Neural progenitor cell (in vitro differentiated cells): ENCODE data around the gene LINC00237. TPM values are rescaled to one million over a fixed set of nuclear protein-coding genes. Genes with fewer than 3 reads are reported as not detected.

Experiments
- DNase-seq: peaks from one replicate; pipeline ENCODE4 v3.0.0-alpha.2; 2016; ENCODE audit warnings: low spot score
- H2AFZ ChIP-seq: fragments of 200-600 bp; sonication (generic); replicated peaks from 2 replicates; pipeline ENCODE4 v1.6.1; 2016; ENCODE audit warnings: antibody characterized with exemption
- H3F3A ChIP-seq: fragments of 200-600 bp; sonication (generic); 2 replicates; pipeline ENCODE4 v1.6.1; 2016; ENCODE audit warnings: antibody characterized with exemption, low read depth
- H3K27ac ChIP-seq: fragments of 200-600 bp; sonication (generic); 2 replicates; pipeline ENCODE4 v1.5.1; 2016; ENCODE audit warnings: mild to moderate bottlenecking
- H3K27me3 ChIP-seq: fragments of 200-600 bp; sonication (generic); 2 replicates; pipeline ENCODE4 v1.6.1; 2016; ENCODE audit warnings: mild to moderate bottlenecking, moderate library complexity
- H3K36me3 ChIP-seq: fragments of 200-600 bp; sonication (generic); 2 replicates; pipeline ENCODE4 v1.5.1; 2016
- H3K4me1 ChIP-seq: fragments of 200-600 bp; sonication (generic); 2 replicates; pipeline ENCODE4 v1.6.1; 2016; ENCODE audit warnings: mixed run types
- H3K4me2 ChIP-seq: fragments of 200-600 bp; sonication (generic); 2 replicates; pipeline ENCODE4 v1.6.1; 2016
- H3K4me3 ChIP-seq: fragments of 200-600 bp; sonication (generic); 2 replicates; pipeline ENCODE4 v1.5.1; 2016
- H3K79me2 ChIP-seq: fragments of 200-600 bp; sonication (generic); 2 replicates; pipeline ENCODE4 v1.6.1; 2016; ENCODE audit warnings: low read depth
- H3K9ac ChIP-seq: fragments of 200-600 bp; sonication (generic); 2 replicates; pipeline ENCODE4 v1.6.1; 2016
- H3K9me3 ChIP-seq: fragments of 200-600 bp; sonication (generic); 2 replicates; pipeline ENCODE4 v1.5.1; 2016; ENCODE audit warnings: low read depth
- H4K20me1 ChIP-seq: fragments of 200-600 bp; sonication (generic); 2 replicates; pipeline ENCODE4 v1.6.1; 2016; ENCODE audit warnings: low read depth
- H3K27ac Mint-ChIP-seq: 3 replicates; pipeline ENCODE4 v1.8.0; 2021; ENCODE audit warnings: mixed read lengths
- H3K27me3 Mint-ChIP-seq: 2 replicates; pipeline ENCODE4 v1.8.0; 2022; ENCODE audit warnings: low read depth, mild to moderate bottlenecking, inconsistent platforms, moderate library complexity, mixed read lengths; ENCODE audit not compliant: insufficient read depth
- H3K36me3 Mint-ChIP-seq: 3 replicates; pipeline ENCODE4 v1.8.0; 2021; ENCODE audit warnings: mixed read lengths
- H3K4me1 Mint-ChIP-seq: 3 replicates; pipeline ENCODE4 v1.8.0; 2021; ENCODE audit warnings: mixed read lengths
- H3K4me3 Mint-ChIP-seq: 3 replicates; pipeline ENCODE4 v1.8.0; 2021; ENCODE audit warnings: mild to moderate bottlenecking, moderate library complexity, mixed read lengths
- H3K9me3 Mint-ChIP-seq: 3 replicates; pipeline ENCODE4 v1.8.0; 2020; ENCODE audit warnings: mixed read lengths
- EZH2 ChIP-seq: fragments of 200-600 bp; sonication (generic); IDR thresholded peaks from 2 replicates; pipeline ENCODE4 v1.6.1; 2017; ENCODE audit warnings: antibody characterized with exemption, mild to moderate bottlenecking, moderate library complexity
- EZH2phosphoT487 ChIP-seq: fragments of 200-600 bp; sonication (generic); IDR thresholded peaks from 2 replicates; pipeline ENCODE4 v1.6.1; 2017; ENCODE audit warnings: antibody characterized with exemption
- small RNA-seq: library from RNA; depleted of rRNA; stranded (forward); fragments of <200 nt; gene quantifications from one replicate; pipeline ENCODE3, GENCODE V24; 2015
- total RNA-seq: library from RNA; depleted of rRNA; stranded (reverse); fragments of >200 nt; gene quantifications from 2 replicates; pipeline ENCODE4 v1.2.3, GENCODE V29; 2015; ENCODE audit warnings: low replicate concordance
- TF ChIP-seq, protein P1 (sequence below): fragments of 200-600 bp; sonication (generic); IDR thresholded peaks from 2 replicates; pipeline ENCODE4 v1.5.1; 2017; ENCODE audit warnings: antibody characterized with exemption, mild to moderate bottlenecking

The LINC00237 gene
- total RNA-seq, 1 donor from 2014 or later, result not detected

DNA sequence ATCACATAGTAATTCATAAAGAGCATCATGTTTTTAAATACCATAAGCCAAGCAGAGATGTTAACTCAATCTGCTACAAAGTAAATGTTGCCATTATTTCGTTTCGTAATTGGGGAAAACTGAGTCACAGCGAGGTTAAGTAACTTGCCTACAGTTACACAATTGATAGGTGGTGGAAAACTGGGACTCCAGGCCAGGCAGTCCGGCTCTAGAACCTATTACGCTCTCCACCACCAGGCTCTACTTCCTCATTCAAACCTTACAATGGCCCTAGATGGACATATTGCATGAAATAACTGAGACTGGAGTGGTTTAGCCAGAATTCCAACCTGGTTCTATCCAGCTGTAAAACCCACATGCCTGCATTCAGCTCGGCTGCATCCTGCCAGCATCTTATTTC lies 58.2 kb downstream of the LINC00237 start:
- Histone ChIP-seq H2AFZ (no peak overlapping the region), H3K79me2 (no peaks in the 10 kb centered on the region), H3K27me3 (no peaks in the 10 kb centered on the region), H3K36me3 (no peaks in the 10 kb centered on the region), H3K4me1 (peaks cover 7% of the 10 kb centered on the region), H3K4me2 (no peak overlapping the region), H4K20me1 (no peaks in the 10 kb centered on the region), H3K27ac (no peak overlapping the region), H3F3A (peaks cover 7% of the 10 kb centered on the region), H3K9me3 (no peaks in the 10 kb centered on the region), H3K9ac (no peak overlapping the region), H3K4me3 (no peak overlapping the region)
- H3K36me3 Mint-ChIP-seq, result no peaks in the 10 kb centered on the region
- TF ChIP-seq, protein P1, sequence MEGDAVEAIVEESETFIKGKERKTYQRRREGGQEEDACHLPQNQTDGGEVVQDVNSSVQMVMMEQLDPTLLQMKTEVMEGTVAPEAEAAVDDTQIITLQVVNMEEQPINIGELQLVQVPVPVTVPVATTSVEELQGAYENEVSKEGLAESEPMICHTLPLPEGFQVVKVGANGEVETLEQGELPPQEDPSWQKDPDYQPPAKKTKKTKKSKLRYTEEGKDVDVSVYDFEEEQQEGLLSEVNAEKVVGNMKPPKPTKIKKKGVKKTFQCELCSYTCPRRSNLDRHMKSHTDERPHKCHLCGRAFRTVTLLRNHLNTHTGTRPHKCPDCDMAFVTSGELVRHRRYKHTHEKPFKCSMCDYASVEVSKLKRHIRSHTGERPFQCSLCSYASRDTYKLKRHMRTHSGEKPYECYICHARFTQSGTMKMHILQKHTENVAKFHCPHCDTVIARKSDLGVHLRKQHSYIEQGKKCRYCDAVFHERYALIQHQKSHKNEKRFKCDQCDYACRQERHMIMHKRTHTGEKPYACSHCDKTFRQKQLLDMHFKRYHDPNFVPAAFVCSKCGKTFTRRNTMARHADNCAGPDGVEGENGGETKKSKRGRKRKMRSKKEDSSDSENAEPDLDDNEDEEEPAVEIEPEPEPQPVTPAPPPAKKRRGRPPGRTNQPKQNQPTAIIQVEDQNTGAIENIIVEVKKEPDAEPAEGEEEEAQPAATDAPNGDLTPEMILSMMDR, result no peak
- TF ChIP-seq EZH2phosphoT487, result no peak
- TF ChIP-seq EZH2, result no peak
- DNase-seq, result no peak
- no peak overlapping the region for H3K27ac Mint-ChIP-seq
- H3K9me3 Mint-ChIP-seq, result peaks cover 2% of the 10 kb centered on the region
- H3K4me3 Mint-ChIP-seq, result no peak overlapping the region
- peaks cover 8% of the 10 kb centered on the region for H3K4me1 Mint-ChIP-seq
- H3K27me3 Mint-ChIP-seq, result peaks cover 7% of the 10 kb centered on the region

DNA sequence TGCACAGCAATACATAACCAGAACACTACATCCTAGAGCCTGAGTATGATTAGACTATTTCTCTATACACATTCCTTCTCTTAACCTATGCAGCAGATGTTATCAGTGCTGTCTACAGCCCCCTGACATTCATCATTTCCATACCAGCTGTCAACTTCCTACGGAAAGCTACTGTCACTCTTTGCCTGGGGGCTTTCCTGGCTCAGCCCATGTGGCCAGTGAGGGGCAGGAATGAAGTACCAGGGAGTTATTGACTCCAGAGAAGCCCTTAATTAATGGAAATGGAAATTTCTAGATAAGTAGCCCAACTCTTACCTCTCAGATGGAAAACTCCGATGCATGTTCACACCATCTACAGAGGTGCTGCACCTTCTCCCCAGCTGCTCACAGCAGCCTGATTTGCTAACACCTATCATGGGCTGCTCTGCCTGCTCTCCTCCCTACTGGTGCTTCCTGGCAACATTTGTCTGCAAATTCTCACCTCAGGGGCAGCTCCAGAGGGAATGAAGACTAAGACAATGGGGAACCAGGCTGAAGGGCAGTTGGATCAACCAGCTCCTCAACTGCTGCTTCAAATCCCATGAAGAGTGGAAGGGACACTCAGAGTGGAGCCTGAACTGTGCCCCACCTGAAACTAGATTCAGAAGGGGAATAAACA lies 59.6 kb downstream of the LINC00237 start:
- no peak overlapping the region for H3K9ac ChIP-seq
- no peak overlapping the region for H2AFZ ChIP-seq
- Mint-ChIP-seq H3K27ac (no peak overlapping the region), H3K27me3 (peaks cover 2% of the 10 kb centered on the region), H3K36me3 (no peaks in the 10 kb centered on the region), H3K4me1 (no peaks in the 10 kb centered on the region), H3K4me3 (no peak overlapping the region), H3K9me3 (peaks cover 2% of the 10 kb centered on the region)
- H4K20me1 ChIP-seq, result no peaks in the 10 kb centered on the region
- no peak overlapping the region for H3K4me3 ChIP-seq
- no peaks in the 10 kb centered on the region for H3K9me3 ChIP-seq
- TF ChIP-seq EZH2, result no peak
- no peak for TF ChIP-seq EZH2phosphoT487
- TF ChIP-seq, protein P1, result no peak
- H3K4me2 ChIP-seq, result no peak overlapping the region
- H3K36me3 ChIP-seq, result no peaks in the 10 kb centered on the region
- H3K4me1 ChIP-seq, result no peaks in the 10 kb centered on the region
- no peaks in the 10 kb centered on the region for H3K79me2 ChIP-seq
- peaks cover 3% of the 10 kb centered on the region for H3F3A ChIP-seq
- DNase-seq, result no peak
- no peaks in the 10 kb centered on the region for H3K27me3 ChIP-seq
- no peak overlapping the region for H3K27ac ChIP-seq

Small RNAs within 50 kb of the gene (small RNA-seq; reads per million reads assigned to genes)
- gene RNA5SP477, result not detected

Other genes starting within 250 kb of the LINC00237 start
- gene KIZ, start 19.7 kb upstream of the LINC00237 start, total RNA-seq, result 40.5 and 60.0 TPM in 2 replicates
- 170 and 239 TPM in 2 replicates for gene XRN2, start 197.0 kb upstream of the LINC00237 start, total RNA-seq